Measurements from ENCODE around the gene VAV2.
A peak's percentile ranks its signal among the peaks of the same experiment; 100 is the strongest.
"Not testable (repeated sequence)": the region's sequence is repeated elsewhere in the genome, so short reads cannot be mapped to it uniquely, and the experiment has no call there.

The VAV2 gene

DNA sequence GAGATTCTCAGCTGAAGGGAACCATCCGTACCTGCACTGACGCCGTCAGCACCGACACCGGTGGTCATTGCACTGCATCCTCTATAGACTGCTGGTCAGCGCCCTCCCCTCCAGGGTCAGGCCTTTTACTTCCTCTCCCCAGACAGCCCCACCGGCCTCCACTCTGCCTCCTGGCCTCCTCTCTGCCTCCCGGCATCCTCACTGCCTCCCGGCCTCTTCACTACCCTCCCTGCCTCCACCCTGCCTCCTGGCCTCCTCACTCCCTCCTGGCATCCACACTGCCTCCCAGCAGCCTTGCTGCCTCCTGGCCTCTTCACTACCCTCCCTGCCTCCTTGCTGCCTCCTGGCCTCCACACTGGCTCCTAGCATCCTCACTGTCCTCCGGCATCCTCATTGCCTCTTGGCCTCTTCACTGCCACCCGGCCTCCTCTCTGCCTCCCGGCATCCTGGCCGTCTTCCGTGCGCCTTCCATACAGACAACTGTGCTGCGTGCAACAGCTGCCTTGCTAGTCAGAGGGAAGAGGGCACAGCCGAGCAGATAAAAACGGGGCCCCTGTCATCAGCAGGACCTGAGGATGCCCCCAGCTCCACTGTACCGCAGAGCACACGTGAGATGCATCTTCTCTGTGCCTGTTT lies 62.0 kb downstream of the VAV2 start:
- H3K27ac Mint-ChIP-seq, result no peak overlapping the region
- no peaks in the 10 kb centered on the region for H3K36me3 Mint-ChIP-seq (ENCODE audit: low read depth)
- H3K27me3 Mint-ChIP-seq, result no peaks in the 10 kb centered on the region
- H3K4me3 Mint-ChIP-seq, result no peak overlapping the region
- no peaks in the 10 kb centered on the region for H3K4me1 Mint-ChIP-seq
- H3K9me3 Mint-ChIP-seq, result no peaks in the 10 kb centered on the region
- DNase-seq (no peak), ATAC-seq (no peak)

DNA sequence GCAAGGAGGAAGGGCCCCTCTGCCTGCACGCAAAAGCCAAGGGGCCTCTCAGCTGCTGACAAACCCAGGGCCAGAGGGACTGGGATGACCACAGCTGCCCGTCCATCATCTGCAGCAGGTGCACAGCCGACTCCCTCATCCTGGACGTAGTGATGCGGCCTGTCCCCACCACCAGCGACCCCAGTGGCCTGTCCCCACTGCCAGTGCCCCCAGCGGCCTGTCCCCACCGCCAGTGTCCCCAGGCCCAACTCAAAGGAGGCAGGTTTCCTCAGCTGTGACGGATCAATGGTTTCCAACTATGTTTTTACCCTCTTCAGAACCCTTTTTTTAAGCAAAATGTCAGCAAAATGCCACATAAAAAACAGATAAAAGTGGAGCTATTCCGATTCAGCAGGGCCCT lies 62.5 kb downstream of the VAV2 start:
- no peaks in the 10 kb centered on the region for H3K27me3 Mint-ChIP-seq
- no peak for ATAC-seq
- no peak for DNase-seq
- no peak overlapping the region for H3K27ac Mint-ChIP-seq
- H3K4me3 Mint-ChIP-seq, result no peak overlapping the region
- H3K4me1 Mint-ChIP-seq, result no peaks in the 10 kb centered on the region
- H3K9me3 Mint-ChIP-seq, result no peaks in the 10 kb centered on the region
- H3K36me3 Mint-ChIP-seq (ENCODE audit: low read depth), result no peaks in the 10 kb centered on the region

DNA sequence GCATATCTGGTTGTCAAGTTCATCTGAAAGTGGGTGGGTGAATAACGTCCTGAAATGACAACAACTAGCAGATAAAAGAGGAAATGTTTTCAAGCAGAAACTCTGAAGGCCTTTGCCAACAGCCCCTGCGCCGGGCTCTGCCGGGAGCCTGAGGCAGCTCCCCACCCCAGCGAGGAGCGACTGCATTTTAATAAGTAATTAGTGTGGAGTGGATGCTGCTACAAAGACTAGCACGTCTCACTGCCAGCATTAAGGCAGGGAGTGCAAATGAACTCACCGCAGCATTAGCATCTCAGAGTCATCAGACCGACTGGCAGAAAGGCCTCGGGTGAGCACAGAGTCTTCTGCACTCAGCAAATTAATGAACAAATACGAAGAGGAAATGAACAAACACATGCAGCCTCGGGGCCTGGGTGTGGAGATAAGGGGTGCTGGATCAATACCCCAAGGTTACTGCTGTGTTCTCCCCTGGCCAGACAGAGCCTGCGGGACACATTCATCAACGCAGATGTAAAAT lies 63.8 kb downstream of the VAV2 start:
- Mint-ChIP-seq H3K27ac (no peak overlapping the region), H3K36me3 (ENCODE audit: low read depth) (no peaks in the 10 kb centered on the region), H3K27me3 (no peaks in the 10 kb centered on the region), H3K4me1 (no peaks in the 10 kb centered on the region), H3K9me3 (no peaks in the 10 kb centered on the region), H3K4me3 (no peak overlapping the region)
- DNase-seq, result no peak
- ATAC-seq, result no peak

DNA sequence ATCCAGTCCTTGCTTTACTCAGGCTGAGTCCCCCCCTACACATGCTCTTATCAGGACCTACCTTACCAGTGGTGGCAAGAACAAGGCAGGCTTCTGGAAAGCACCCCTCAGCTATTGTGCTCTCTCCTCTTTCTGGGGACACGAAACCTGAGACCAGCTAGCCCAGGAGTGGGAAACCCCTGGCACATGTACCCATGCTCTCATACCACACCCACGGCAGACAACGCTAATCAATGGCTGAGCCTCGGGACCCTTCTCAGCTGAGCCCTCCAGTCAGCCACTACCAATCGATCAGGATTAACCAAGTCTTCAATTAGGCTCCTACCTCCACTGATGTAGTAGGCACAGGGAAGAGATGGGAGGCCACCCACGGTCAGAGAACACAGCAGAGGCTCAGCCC lies 65.1 kb downstream of the VAV2 start:
- Mint-ChIP-seq H3K27me3 (no peaks in the 10 kb centered on the region), H3K4me3 (no peak overlapping the region), H3K27ac (no peak overlapping the region), H3K9me3 (no peaks in the 10 kb centered on the region), H3K4me1 (no peaks in the 10 kb centered on the region), H3K36me3 (ENCODE audit: low read depth) (no peaks in the 10 kb centered on the region)
- peak; percentile 15 for ATAC-seq
- DNase-seq, result no peak

DNA sequence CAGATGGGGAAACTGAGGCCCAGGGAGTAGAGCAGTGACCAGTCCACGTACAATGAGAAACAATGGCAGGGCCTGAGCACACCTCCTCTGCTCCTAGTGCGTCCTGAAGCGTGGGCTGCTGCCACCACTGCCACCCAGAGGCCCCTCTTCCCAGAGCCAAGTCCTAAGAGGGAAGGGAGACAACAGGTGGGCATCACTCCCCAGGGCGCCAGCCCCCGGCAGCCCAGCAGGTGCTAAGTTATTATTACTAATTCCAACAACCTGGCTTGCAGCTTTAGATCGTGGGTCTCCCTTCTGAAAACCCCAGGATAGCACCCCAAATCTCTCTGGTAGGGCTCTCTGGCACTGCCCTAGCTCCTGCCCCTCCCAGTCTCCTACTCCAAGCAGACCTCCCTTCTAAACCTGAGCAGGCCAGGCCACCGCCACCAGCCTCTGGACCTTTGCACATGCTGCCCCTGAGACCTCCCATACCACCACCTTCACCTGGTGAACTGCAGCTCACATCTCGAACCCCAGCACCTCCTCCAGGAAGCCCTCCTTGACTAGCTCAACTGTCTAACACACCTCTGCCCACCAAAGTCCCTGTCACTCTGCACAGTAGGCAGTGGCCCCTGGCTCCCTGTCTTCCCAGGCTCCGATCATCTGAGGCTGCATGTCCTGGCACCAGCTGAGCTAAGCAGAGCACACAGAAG lies 65.8 kb downstream of the VAV2 start:
- H3K36me3 Mint-ChIP-seq (ENCODE audit: low read depth), result no peaks in the 10 kb centered on the region
- no peak overlapping the region for H3K27ac Mint-ChIP-seq
- no peaks in the 10 kb centered on the region for H3K27me3 Mint-ChIP-seq
- H3K4me3 Mint-ChIP-seq, result no peak overlapping the region
- H3K4me1 Mint-ChIP-seq, result no peaks in the 10 kb centered on the region
- DNase-seq (no peak), ATAC-seq (no peak)
- no peaks in the 10 kb centered on the region for H3K9me3 Mint-ChIP-seq

DNA sequence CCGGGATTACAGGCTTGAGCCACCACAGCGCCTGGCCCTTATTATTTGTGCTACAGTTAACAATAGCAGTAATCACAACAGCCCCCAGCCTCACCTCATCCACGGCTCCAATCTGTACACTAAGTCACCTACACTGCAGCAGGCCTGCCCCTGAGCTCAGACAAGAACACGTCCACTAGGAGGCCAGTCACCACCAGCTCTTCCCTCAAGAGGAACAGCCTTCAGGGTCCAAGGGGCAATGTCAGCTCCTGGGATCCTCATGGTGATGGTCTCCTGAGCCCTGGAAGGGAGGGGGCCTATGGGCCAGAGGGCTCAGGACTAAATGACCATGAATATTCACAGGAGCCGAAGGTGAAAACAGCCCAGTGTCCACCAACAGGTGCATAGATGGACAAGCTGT lies 67.7 kb downstream of the VAV2 start:
- H3K9me3 Mint-ChIP-seq, result no peaks in the 10 kb centered on the region
- no peaks in the 10 kb centered on the region for H3K27me3 Mint-ChIP-seq
- no peak overlapping the region for H3K4me3 Mint-ChIP-seq
- DNase-seq (no peak), ATAC-seq (no peak)
- no peak overlapping the region for H3K27ac Mint-ChIP-seq
- no peaks in the 10 kb centered on the region for H3K36me3 Mint-ChIP-seq (ENCODE audit: low read depth)
- no peaks in the 10 kb centered on the region for H3K4me1 Mint-ChIP-seq

DNA sequence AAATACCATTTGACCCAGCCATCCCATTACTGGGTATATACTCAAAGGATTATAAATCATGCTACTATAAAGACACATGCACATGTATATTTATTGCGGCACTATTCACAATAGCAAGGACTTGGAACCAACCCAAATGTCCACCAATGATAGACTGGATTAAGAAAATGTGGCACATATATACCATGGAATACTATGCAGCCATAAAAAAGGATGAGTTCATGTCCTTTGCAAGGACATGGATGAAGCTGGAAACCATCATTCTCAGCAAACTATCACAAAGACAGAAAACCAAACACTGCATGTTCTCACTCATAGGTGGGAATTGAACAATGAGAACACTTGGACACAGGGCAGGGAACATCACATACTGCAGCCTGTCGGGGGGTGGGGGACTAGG lies 68.5 kb downstream of the VAV2 start:
- H3K4me1 Mint-ChIP-seq; H3K9me3 Mint-ChIP-seq; ATAC-seq; H3K36me3 Mint-ChIP-seq (ENCODE audit: low read depth); DNase-seq; H3K27ac Mint-ChIP-seq; H3K4me3 Mint-ChIP-seq; H3K27me3 Mint-ChIP-seq: not testable (repeated sequence)

DNA sequence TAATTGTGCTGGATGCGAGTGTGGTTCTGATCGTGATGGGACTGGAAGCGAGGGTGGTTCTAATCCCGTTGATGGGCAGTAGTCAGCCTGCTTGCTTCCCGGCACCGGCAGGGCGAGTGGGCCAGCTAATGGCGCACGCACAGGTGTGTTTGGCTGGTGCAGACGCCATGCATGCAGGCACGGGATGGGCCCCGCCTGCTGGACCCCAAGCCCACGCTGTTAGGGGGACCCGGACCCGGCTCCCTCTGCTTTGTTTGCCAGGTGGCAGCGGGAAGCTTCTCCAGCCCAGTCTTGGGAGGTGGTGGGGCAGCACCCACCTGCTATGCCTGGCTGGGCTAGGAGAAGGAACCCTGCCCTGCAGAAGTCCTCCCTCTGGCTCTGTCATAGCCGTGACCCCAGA lies 70.3 kb downstream of the VAV2 start:
- H3K9me3 Mint-ChIP-seq, result no peaks in the 10 kb centered on the region
- no peak overlapping the region for H3K4me3 Mint-ChIP-seq
- H3K36me3 Mint-ChIP-seq (ENCODE audit: low read depth), result no peaks in the 10 kb centered on the region
- no peak overlapping the region for H3K27ac Mint-ChIP-seq
- H3K27me3 Mint-ChIP-seq, result peaks cover 2% of the 10 kb centered on the region
- DNase-seq (no peak), ATAC-seq (no peak)
- no peaks in the 10 kb centered on the region for H3K4me1 Mint-ChIP-seq

DNA sequence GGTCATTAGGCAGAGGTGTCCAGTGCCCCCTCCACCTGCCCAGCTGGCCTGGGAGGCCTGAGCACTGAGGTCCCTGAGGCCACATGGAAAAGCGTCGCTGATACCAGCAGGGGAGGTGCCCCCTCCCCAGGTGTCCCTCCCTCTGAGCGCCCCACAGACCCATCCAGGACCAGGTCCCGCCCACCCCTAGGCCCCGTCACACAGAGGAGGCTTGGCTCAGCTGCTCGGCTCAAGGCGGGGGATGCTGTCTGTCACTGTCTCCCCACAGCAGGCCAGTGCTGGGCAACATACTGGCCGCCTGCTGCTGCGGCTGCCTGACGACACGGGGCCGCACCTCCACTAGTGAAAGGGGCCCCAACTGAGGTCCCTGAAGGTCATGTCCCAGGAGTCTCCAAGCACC lies 71.7 kb downstream of the VAV2 start:
- no peak for ATAC-seq
- Mint-ChIP-seq H3K27me3 (peaks cover 4% of the 10 kb centered on the region), H3K36me3 (ENCODE audit: low read depth) (no peaks in the 10 kb centered on the region), H3K4me3 (no peak overlapping the region), H3K9me3 (no peaks in the 10 kb centered on the region), H3K27ac (no peak overlapping the region), H3K4me1 (no peaks in the 10 kb centered on the region)
- no peak for DNase-seq

DNA sequence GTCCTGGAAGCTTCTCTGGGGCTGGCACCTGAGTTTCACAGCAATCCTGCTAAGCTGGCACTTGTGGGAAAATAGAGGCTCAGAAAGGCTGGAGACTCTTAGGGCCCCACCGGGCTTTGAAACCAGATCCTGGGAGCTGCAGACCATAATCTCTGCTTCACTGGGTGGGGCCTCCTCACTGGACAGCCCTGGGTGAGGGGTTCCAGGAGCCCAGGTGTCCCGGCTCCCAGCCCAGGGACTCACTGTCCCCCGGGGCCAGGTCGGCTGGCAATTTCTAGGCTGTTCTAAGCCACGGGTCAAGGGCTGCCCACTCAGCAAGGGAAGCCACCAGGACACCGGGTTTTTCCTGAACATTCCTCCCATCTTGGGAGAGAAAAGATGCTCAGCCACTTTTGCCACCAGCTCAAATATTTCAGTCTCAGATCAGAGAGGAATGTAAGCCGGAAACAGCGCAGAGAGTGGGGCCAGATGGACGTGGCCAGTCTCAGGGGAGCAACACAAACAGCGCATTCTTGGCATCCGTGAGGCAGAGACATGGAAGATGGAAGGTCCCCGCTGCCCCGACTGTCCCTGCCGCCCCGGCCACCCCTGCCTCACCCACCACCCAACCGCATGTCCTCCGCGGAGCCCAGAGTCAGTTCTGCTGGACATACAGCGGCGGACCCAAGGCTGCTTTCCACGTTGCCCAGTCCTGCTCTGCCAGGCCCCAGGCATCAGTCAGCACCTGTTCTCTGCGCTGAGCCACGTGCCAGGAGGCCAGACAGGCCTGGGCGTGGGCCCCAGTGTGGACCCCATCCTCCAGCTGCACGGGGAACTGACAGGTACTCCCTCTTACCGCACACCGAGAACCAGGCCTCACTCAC lies 72.6 kb downstream of the VAV2 start:
- Mint-ChIP-seq H3K27me3 (peaks cover 5% of the 10 kb centered on the region), H3K4me3 (no peak overlapping the region), H3K36me3 (ENCODE audit: low read depth) (no peaks in the 10 kb centered on the region), H3K4me1 (no peaks in the 10 kb centered on the region), H3K27ac (no peak overlapping the region), H3K9me3 (no peaks in the 10 kb centered on the region)
- DNase-seq (no peak), ATAC-seq (no peak)

DNA sequence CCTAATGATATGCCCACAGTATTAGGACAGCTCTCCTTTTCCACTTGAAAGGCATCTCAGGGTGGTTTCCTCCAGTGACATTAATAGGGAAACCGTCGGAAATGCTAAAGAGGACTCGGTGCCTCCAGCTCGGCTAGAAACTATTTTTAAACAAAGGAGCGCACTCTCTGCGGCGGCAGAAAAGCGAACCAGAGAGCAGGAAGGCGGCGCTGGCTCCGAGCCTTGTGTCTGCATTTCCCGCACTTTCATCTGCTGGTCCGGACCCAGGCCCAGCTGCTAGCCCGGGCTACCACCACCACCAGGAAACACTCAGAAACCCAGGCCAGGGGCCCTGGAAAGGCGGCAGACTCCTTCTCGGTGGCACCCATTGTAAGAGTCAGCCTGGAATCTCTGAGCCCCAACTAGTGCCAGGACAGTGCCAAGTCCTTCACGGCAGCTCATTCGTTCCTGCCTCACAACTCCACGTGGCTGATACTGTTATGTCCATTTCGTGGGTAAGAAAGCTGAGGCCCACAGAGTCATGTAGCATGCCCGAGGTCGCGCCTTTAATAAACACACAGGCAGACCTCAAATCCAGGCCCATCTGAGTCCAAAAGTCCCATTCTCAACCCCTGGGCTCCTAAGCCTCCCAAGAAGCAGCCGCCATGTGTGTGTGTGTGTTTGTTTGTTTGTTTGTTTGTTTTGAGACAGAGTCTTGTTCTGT lies 73.9 kb downstream of the VAV2 start:
- Mint-ChIP-seq H3K4me3 (no peak overlapping the region), H3K36me3 (ENCODE audit: low read depth) (no peaks in the 10 kb centered on the region), H3K9me3 (no peaks in the 10 kb centered on the region), H3K27me3 (peaks cover 5% of the 10 kb centered on the region), H3K27ac (no peak overlapping the region), H3K4me1 (no peaks in the 10 kb centered on the region)
- no peak for ATAC-seq
- DNase-seq, result no peak

DNA sequence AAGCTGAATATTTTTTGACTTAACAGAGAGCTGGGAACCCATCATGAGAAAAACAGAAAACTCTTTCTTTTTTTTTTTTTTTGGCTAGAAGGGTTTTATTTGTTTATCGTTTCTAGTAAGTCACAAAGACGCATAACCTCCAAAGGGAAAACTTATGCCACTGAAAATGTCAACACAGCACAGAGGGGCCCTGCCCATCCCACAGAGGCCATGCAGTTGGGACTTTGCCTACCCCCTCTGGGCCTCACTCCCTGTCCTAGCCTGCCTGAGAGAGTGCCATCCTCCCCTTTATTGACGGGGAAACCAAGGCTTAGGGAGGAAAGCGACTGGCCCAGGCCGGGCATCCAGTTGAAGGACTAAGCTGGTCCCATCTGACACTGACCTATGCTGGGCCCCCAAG lies 74.7 kb downstream of the VAV2 start:
- Mint-ChIP-seq H3K36me3 (ENCODE audit: low read depth) (no peaks in the 10 kb centered on the region), H3K9me3 (no peaks in the 10 kb centered on the region), H3K4me3 (no peak overlapping the region), H3K4me1 (no peaks in the 10 kb centered on the region), H3K27ac (no peak overlapping the region), H3K27me3 (peaks cover 5% of the 10 kb centered on the region)
- DNase-seq, result no peak
- no peak for ATAC-seq

DNA sequence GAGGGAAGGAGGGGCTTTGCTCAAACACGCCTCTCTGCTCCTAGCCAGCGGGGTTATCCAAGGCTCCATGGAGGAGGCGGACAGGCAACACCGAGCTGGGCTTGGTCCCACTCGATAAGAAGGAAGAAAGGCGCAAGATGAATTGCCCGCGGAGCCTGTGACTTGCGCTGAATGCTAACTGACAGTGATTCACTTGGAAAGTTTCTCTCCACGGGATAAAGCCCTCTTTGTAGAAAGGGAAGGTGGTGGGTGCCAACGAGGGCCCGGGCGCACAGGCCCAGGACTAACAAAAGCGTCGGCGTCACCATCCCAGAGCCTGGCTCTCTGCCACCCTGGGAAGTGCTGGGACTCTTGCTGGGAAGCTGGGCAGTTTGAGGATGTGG lies 76.0 kb downstream of the VAV2 start:
- ATAC-seq (no peak), DNase-seq (no peak)
- Mint-ChIP-seq H3K4me3 (no peak overlapping the region), H3K27ac (no peak overlapping the region), H3K36me3 (ENCODE audit: low read depth) (no peaks in the 10 kb centered on the region), H3K27me3 (peaks cover 5% of the 10 kb centered on the region), H3K9me3 (no peaks in the 10 kb centered on the region), H3K4me1 (no peaks in the 10 kb centered on the region)

DNA sequence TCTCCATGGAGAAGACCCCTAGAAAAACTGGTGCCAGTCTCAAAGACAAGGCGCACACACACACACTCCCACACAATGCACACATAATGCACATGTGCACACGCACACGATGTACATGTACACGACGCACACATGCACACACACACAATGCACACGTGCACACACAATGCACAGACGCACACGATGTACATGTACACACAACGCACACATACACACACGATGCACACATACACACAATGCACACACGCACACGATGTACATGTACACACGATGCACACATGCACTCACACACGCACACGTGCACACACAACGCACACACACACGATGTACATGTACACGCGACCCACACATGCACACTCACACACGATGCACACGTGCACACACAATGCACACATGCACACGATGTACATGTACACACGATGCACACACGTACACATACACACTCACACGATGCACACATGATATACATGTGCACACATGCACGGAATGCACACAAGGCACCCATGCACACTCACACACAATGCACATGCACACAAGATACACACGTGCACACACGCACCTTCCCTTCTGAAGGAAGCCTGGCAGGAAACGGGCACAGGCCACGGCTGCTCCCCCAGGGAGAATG lies 76.5 kb downstream of the VAV2 start:
- Mint-ChIP-seq H3K27ac (no peak overlapping the region), H3K4me3 (no peak overlapping the region), H3K36me3 (ENCODE audit: low read depth) (no peaks in the 10 kb centered on the region), H3K27me3 (peaks cover 5% of the 10 kb centered on the region), H3K4me1 (no peaks in the 10 kb centered on the region), H3K9me3 (no peaks in the 10 kb centered on the region)
- no peak for DNase-seq
- ATAC-seq, result no peak
